HG03432 (cell line): ENCODE data around the gene WDR59.

Experiments
- ATAC-seq: cut with Tn5 transposase; IDR thresholded peaks from one replicate; pipeline ENCODE4 v1.9.1; 2021; ENCODE audit warnings: mild to moderate bottlenecking, moderate library complexity; ENCODE audit not compliant: unreplicated experiment

Gene WDR59

DNA sequence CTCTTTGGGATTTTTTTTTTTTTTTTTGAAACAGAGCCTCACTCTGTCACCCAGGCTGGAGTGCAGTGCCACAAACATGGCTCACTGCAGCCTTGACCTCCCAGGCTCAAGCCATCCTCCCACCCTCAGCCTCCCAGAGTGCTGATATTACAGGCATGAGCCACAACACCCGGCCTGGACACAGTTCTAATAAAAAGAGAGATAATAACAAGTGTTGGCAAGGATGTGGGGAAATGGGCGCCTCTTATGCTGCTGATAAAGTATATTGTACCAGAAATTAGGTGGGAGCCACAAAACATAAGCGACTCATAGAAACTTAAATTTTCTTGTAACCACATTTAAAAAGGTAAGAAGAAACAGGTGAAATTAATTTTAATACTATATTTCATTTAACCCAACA, 159.9 kb downstream of the WDR59 start:
- no peak for ATAC-seq
